Psoas muscle (tissue), 8 donors: ENCODE data around the gene BAZ2B. TPM values are rescaled to one million over a fixed set of nuclear protein-coding genes. Genes with fewer than 3 reads are reported as not detected.
A peak's percentile ranks its signal among the peaks of the same experiment; 100 is the strongest.

Experiments used
- ATAC-seq, 4 donors: fragments of 200-7000 bp; cut with Tn5 transposase; one replicate each; pipeline ENCODE4 v1.9.1; 2020; ENCODE audit warnings: moderate library complexity in 3 of 4, mild to moderate bottlenecking in 2 of 4
- DNase-seq, 2 donors: peaks; one replicate each; pipeline ENCODE4 v3.0.0-alpha.2; 2020
- H3K27ac ChIP-seq: fragments of 200-600 bp; one replicate; pipeline ENCODE4 v1.8.0; 2022
- H3K27me3 ChIP-seq, 3 donors: fragments of 200-600 bp in 1 of 3; one replicate each; pipeline versions ENCODE4 v1.6.1 to v1.8.0; 2013 to 2022; ENCODE audit warnings: low read length in 2 of 3, mild to moderate bottlenecking in 2 of 3, moderate library complexity in 1 of 3; ENCODE audit not compliant: insufficient read depth in 3 of 3
- H3K36me3 ChIP-seq, 2 donors: fragments of 200-600 bp in 1 of 2; one replicate each; pipeline versions ENCODE4 v1.6.1 to v1.8.0; 2013 to 2022; ENCODE audit warnings: low read depth in 1 of 2, mild to moderate bottlenecking in 1 of 2, moderate library complexity in 1 of 2; ENCODE audit not compliant: insufficient read depth in 1 of 2
- H3K4me1 ChIP-seq: fragments of 200-600 bp; one replicate; pipeline ENCODE4 v1.8.0; 2022
- H3K4me3 ChIP-seq: fragments of 200-600 bp; one replicate; pipeline ENCODE4 v1.8.0; 2022; ENCODE audit warnings: mild to moderate bottlenecking
- H3K9me3 ChIP-seq: fragments of 200-600 bp; one replicate; pipeline ENCODE4 v1.8.0; 2022
- CTCF ChIP-seq: fragments of 200-600 bp; IDR thresholded peaks from one replicate; pipeline ENCODE4 v1.8.0; 2022; ENCODE audit warnings: antibody characterized with exemption
- whole genome bisulfite sequencing, 3 donors: extraction: QIAGEN DNeasy Blood & Tissue Kit; methylation state at CpG; one replicate each; pipeline versions ENCODE4 v1.1.6 to v1.1.7; 2013; 5-methylcytosine and 5-hydroxymethylcytosine counted together
- intact Hi-C, 2 donors: fragments of 100-400 bp; cut with DNase I; formaldehyde crosslinking; loops; one replicate each; pipeline versions ENCODE4 v1.11.0 to v1.14.2; 2022
- polyA plus RNA-seq, 3 donors: library from polyadenylated mRNA; stranded (reverse); fragments of 200-250 nt; gene quantifications; one replicate each; pipeline ENCODE4 v1.2.3, GENCODE V29; 2013
- total RNA-seq, 4 donors: library from RNA; stranded (reverse); fragmentation: NEBNext Ultra II Directional in 2 of 4; extraction: Animal tissue kit (Norgen Biotek cat#: 25700) in 2 of 4; gene quantifications; one replicate each; pipeline versions ENCODE4 v1.2.1 to v1.2.4, GENCODE V29; 2021 to 2023
- donor health status: healthy with polysubstance abuse.
- donor health status: DM: no; HTN: no; CAD: no; lungs with moderate emphysema.
- donor health status: Bipolar disorder and iron deficiency.
- donor health status: healthy.
- donor health status: DM: yes; HTN: yes; CAD: no.
- donor health status: DM: no; HTN: no; CAD: no.
- donor health status: DM: no; HTN: no; CAD: no.
- donor health status: DM: yes; HTN: yes; CAD: no.

BAZ2B gene
- total and polyA plus RNA-seq, 7 donors = 7.5 to 27.0 (median 22.7) TPM

DNA sequence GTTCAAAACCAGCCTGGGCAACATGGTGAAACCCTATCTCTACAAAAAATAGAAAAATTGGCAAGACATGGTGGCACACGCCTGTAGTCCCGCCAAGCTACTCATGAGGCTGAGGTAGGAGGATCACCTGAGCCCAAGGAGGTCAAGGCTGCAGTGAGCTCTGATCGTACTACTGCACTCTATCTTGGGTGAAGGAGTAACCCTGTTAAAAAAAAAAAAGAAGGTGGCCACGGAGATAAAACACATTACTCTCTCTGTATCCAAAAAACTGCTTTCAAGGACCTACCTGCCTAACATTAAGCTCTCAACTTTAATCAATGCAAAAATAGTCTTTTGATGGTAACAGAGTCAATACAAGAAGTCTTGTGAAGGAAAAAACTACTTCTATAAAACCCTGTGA lies 57.3 kb downstream of the BAZ2B start:
- 93 to 99% (median 96%) methylated on average over 4 of the region's 4 CpGs for WGBS, 3 donors
- no peak for TF ChIP-seq CTCF
- H3K9me3 ChIP-seq = no peaks in the 10 kb centered on the region
- no peaks in the 10 kb centered on the region for H3K4me1 ChIP-seq
- intact Hi-C loops = no loop called here
- H3K4me3 ChIP-seq = no peak overlapping the region
- no peaks in the 10 kb centered on the region for H3K36me3 ChIP-seq
- DNase-seq (no peak), ATAC-seq (no peak)
- H3K27me3 ChIP-seq = no peaks in the 10 kb centered on the region
- no peak overlapping the region for H3K27ac ChIP-seq

GRCh38 chr2:159558479-159558878 lies 57.9 kb downstream of the BAZ2B start:
- no peaks in the 10 kb centered on the region for H3K36me3 ChIP-seq
- no peaks in the 10 kb centered on the region for H3K9me3 ChIP-seq
- intact Hi-C loops = no loop called here
- H3K27ac ChIP-seq = no peak overlapping the region
- WGBS, 3 donors = 95 to 97% (median 96%) methylated on average over 4 of the region's 4 CpGs
- H3K4me1 ChIP-seq = no peaks in the 10 kb centered on the region
- DNase-seq = no peak
- no peak for ATAC-seq
- H3K27me3 ChIP-seq = no peaks in the 10 kb centered on the region
- no peak overlapping the region for H3K4me3 ChIP-seq
- no peak for TF ChIP-seq CTCF

- DNase-seq = no peak
- intact Hi-C loops = no loop called here
- peak; percentile 25 for TF ChIP-seq CTCF
- Histone ChIP-seq H3K4me1 (no peaks in the 10 kb centered on the region), H3K27ac (no peak overlapping the region), H3K36me3 (no peaks in the 10 kb centered on the region), H3K4me3 (no peak overlapping the region), H3K9me3 (no peaks in the 10 kb centered on the region), H3K27me3 (no peaks in the 10 kb centered on the region)
- WGBS, 3 donors = 80 to 92% (median 84%) methylated on average over 5 of the region's 5 CpGs
- ATAC-seq = no peak
Observed at GRCh38 chr2:159557437-159558034, 58.8 kb downstream of the BAZ2B start.

DNA sequence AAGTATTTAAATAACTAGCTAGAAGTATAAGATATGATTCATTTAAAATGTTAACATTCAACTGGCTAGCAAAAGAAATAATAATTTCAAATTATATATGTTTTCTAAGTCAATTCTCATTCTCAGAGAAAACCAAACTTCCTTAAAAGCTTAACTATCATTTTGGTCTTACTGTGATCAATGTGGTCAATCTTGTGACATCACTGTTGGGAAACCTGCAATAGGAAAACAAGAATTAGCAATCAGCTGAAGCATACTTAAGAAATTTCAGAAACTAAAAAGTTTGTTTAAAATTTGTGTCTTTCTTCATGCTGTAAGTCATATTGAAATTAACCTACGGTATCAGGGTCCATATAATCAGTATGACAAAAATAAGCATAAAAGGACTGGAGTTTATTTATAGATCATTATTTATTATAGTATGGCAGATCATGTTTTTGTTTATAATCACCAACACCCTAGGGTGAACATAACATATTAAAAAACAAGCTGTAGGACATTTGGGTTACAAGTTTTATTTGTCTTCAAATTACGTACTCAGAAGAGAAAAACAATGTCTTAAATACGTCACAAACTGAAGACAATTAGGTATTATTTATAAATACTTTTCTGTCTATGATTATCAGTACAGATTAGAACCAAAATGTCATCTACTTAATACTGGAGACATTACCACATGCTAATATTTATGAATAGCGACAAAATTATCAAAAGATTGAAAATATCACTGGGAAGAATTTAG lies 60.5 kb downstream of the BAZ2B start:
- Histone ChIP-seq H3K36me3 (no peaks in the 10 kb centered on the region), H3K4me3 (no peak overlapping the region), H3K4me1 (no peaks in the 10 kb centered on the region), H3K27me3 (no peaks in the 10 kb centered on the region), H3K9me3 (no peaks in the 10 kb centered on the region), H3K27ac (no peak overlapping the region)
- ATAC-seq (no peak), DNase-seq (no peak)
- intact Hi-C loops = no loop called here
- no peak for TF ChIP-seq CTCF
- WGBS, 3 donors = 93 to 96% (median 95%) methylated on average over 4 of the region's 4 CpGs
